A549 (cell line): ENCODE measurements around the gene ALCAM.

ENCODE experiments used
- BHLHE40 ChIP-seq: IDR thresholded peaks from 2 replicates; pipeline ENCODE4 v1.6.1; 2012; ENCODE audit warnings: low read depth, low read length, inconsistent platforms
- CBX8 ChIP-seq: fragments of 200-600 bp; sonication (generic); IDR thresholded peaks from 2 replicates; pipeline ENCODE4 v1.6.1; 2016
- CEBPB ChIP-seq, 2 experiments: fragments of >200 bp in 1 of 2; sonication (Bioruptor Twin) in 1 of 2; formaldehyde crosslinking in 1 of 2; IDR thresholded peaks; 2 replicates each; pipeline ENCODE4 v1.6.1; 2012 to 2016
- CTCF ChIP-seq: fragments of >200 bp; sonication (Bioruptor Twin); formaldehyde crosslinking; IDR thresholded peaks from 3 replicates; pipeline ENCODE4 v1.5.1; 2016
- EP300 ChIP-seq, 2 experiments: fragments of >200 bp; sonication (Bioruptor Twin); formaldehyde crosslinking; IDR thresholded peaks; 2 replicates in 1 of 2; 3 replicates in 1 of 2; pipeline ENCODE4 v1.6.1; 2016 to 2017
- MAFK ChIP-seq: fragments of 450-650 bp; IDR thresholded peaks from 2 replicates; pipeline ENCODE4 v1.6.1; 2014; ENCODE audit not compliant: partially characterized antibody
- MAZ ChIP-seq: fragments of 150-350 bp; IDR thresholded peaks from 2 replicates; pipeline ENCODE4 v1.6.1; 2014; ENCODE audit warnings: antibody characterized with exemption, low read depth, low read length, borderline replicate concordance
- MYC ChIP-seq: IDR thresholded peaks from 2 replicates; pipeline ENCODE4 v1.6.1; 2012; ENCODE audit warnings: mild to moderate bottlenecking, inconsistent platforms, low read length, improper control_type of control experiment, borderline replicate concordance
- SREBF2 ChIP-seq: fragments of 450-650 bp; IDR thresholded peaks from 2 replicates; pipeline ENCODE4 v1.6.1; 2014; ENCODE audit warnings: mild to moderate bottlenecking, moderate library complexity

- TF ChIP-seq MAFK: no peak
- TF ChIP-seq BHLHE40: no peak
- no peak for TF ChIP-seq CEBPB (IDR thresholded peaks at IDR 0.05)
- TF ChIP-seq CBX8: no peak
- TF ChIP-seq EP300 (IDR thresholded peaks at IDR 0.05): no peak
- no peak for TF ChIP-seq CTCF
- TF ChIP-seq MYC: no peak
- no peak for TF ChIP-seq MAZ
- TF ChIP-seq SREBF2: no peak
Observed at GRCh38 chr3:105564546-105565288, 198.0 kb downstream of the ALCAM start.
